Upper lobe of right lung (tissue), 1 donor: Measurements from ENCODE around the gene RPL37A. TPM values are rescaled to one million over a fixed set of nuclear protein-coding genes. Genes with fewer than 3 reads are reported as not detected.

Experiments
- ATAC-seq: fragments of 200-7000 bp; cut with Tn5 transposase; one replicate; pipeline ENCODE4 v1.9.1; 2020; ENCODE audit warnings: mild to moderate bottlenecking, moderate library complexity
- DNase-seq: peaks from one replicate; pipeline ENCODE4 v3.0.0-alpha.2; 2020
- H3K27ac ChIP-seq: fragments of 200-600 bp; one replicate; pipeline ENCODE4 v1.8.0; 2022
- H3K27me3 ChIP-seq: fragments of 200-600 bp; one replicate; pipeline ENCODE4 v1.8.0; 2022; ENCODE audit warnings: mild to moderate bottlenecking
- H3K36me3 ChIP-seq: fragments of 200-600 bp; one replicate; pipeline ENCODE4 v1.8.0; 2022
- H3K4me1 ChIP-seq: fragments of 200-600 bp; one replicate; pipeline ENCODE4 v1.8.0; 2022
- H3K4me3 ChIP-seq: fragments of 200-600 bp; one replicate; pipeline ENCODE4 v1.8.0; 2022; ENCODE audit warnings: mild to moderate bottlenecking
- H3K9me3 ChIP-seq: fragments of 200-600 bp; one replicate; pipeline ENCODE4 v1.8.0; 2022
- intact Hi-C: fragments of 100-400 bp; cut with DNase I; formaldehyde crosslinking; loops from one replicate; pipeline ENCODE4 v1.11.0; 2022
- total RNA-seq: library from RNA; stranded (reverse); fragmentation: NEBNext Ultra II Directional; extraction: Animal tissue kit (Norgen Biotek cat#: 25700); gene quantifications from one replicate; pipeline ENCODE4 v1.2.1, GENCODE V29; 2021
- TF ChIP-seq, protein P1 (sequence below): fragments of 200-600 bp; IDR thresholded peaks from one replicate; pipeline ENCODE4 v1.8.0; 2022; ENCODE audit warnings: antibody characterized with exemption
- donor health status: DM: no; HTN: yes; CAD: no; lungs with severe emphysema.

Gene RPL37A
- total RNA-seq, 1 donor from 2014 or later: 1,932 TPM

DNA sequence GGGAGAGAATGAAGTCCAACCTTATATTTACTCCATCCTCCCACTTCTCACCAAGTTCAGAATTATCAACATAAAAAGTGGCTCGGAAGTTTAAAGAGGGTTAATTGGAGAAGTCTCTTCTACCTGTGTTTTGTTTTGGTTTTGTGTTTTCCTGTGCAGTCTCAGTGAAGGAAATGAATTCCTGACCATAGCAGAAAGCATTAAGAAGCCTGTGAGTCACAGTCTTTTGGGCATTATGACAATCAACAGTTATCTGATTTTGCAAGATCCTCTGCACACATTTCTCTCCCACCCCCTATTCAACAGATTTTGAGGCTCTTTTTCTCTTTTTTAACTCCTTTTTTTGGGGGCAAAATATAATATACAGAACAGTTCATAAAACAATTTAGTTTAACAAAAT, 8.6 kb upstream of the RPL37A start:
- intact Hi-C loops: no loop called here
- no peak for ATAC-seq
- Histone ChIP-seq H3K9me3 (no peaks in the 10 kb centered on the region), H3K4me3 (no peak overlapping the region), H3K36me3 (no peaks in the 10 kb centered on the region), H3K27ac (no peak overlapping the region), H3K27me3 (no peaks in the 10 kb centered on the region), H3K4me1 (peaks cover 7% of the 10 kb centered on the region)
- TF ChIP-seq, protein P1, sequence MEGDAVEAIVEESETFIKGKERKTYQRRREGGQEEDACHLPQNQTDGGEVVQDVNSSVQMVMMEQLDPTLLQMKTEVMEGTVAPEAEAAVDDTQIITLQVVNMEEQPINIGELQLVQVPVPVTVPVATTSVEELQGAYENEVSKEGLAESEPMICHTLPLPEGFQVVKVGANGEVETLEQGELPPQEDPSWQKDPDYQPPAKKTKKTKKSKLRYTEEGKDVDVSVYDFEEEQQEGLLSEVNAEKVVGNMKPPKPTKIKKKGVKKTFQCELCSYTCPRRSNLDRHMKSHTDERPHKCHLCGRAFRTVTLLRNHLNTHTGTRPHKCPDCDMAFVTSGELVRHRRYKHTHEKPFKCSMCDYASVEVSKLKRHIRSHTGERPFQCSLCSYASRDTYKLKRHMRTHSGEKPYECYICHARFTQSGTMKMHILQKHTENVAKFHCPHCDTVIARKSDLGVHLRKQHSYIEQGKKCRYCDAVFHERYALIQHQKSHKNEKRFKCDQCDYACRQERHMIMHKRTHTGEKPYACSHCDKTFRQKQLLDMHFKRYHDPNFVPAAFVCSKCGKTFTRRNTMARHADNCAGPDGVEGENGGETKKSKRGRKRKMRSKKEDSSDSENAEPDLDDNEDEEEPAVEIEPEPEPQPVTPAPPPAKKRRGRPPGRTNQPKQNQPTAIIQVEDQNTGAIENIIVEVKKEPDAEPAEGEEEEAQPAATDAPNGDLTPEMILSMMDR: no peak
- no peak for DNase-seq

DNA sequence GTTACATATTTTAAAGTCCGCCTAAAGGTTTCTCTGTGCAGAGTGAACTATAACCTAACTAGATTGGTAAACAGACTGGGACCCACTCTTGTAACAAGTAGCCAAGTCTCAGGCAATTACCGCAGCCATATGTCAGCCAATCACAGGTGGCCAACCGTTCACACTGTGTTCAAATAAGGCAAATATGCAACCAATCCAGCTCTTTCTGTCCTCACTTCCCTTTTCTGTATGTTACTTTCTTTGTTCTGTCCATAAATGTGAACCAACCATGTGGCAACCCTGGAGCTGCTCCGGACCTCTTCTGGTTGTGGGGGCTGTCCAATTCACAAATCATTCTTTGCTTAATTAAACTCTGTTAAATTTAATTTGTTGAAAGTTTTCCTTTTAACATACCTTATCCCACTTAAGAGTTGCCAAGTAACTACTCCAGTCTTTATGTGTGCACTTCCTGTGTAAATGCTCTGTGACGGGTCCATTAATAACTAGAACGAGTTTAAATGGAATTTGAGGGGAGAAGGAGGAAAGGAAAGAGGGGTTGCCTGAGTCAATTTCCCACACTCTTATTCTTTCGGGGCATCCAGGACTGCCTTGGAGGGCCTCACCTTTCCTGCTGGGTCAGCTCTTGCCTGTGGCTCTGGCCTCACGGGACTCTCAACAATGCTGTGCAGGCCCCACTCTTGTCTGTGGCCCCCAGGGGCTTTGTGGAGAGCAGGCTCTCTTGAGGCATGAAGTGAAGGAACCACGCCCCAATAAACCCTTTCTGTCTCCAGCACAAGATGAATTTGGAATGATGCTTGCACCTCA, 6.6 kb upstream of the RPL37A start:
- H3K9me3 ChIP-seq: no peaks in the 10 kb centered on the region
- no peaks in the 10 kb centered on the region for H3K27me3 ChIP-seq
- no peak overlapping the region for H3K27ac ChIP-seq
- intact Hi-C loops: no loop called here
- DNase-seq (no peak), ATAC-seq (peak; percentile 62)
- H3K36me3 ChIP-seq: no peaks in the 10 kb centered on the region
- H3K4me1 ChIP-seq: peaks cover 7% of the 10 kb centered on the region
- H3K4me3 ChIP-seq: no peak overlapping the region
- TF ChIP-seq, protein P1: no peak

DNA sequence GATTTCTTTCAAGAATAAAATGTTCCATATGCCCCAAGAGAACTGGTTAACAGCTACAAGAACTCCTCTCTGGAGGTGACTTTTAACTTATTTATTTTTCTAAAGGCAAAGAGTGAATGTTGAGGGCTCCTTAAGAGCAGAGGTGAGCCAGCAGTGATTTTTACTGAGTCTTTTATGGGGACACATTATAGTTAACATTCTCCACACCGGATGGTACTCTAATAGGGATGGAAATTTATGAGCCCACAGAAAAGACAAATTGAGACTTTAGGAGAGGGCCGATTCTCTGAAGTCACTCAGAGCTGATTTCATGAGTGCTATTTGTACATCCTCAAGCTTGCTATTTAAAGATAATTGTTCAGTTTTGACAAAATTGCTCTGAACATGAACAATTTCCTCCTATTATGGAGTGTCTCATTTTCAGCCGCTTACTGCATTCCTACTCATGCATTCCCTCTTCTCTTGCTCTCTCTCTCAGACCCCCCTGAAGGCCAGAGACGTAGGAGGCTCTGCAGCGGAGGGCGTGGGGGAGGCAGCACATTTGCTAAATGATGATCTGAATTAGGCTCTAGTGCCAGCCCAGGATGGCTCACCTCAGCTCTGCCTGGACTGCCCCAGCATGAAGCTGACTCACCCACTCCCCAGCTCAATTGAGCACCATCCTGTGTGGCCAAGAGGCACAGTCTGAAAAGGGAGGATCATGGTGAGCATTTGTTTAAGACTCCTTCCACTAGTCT, 5.9 kb upstream of the RPL37A start:
- intact Hi-C loops: no loop called here
- ATAC-seq (no peak), DNase-seq (no peak)
- Histone ChIP-seq H3K27me3 (no peaks in the 10 kb centered on the region), H3K36me3 (no peaks in the 10 kb centered on the region), H3K27ac (no peak overlapping the region), H3K9me3 (no peaks in the 10 kb centered on the region), H3K4me1 (peaks cover 7% of the 10 kb centered on the region), H3K4me3 (no peak overlapping the region)
- TF ChIP-seq, protein P1: no peak

DNA sequence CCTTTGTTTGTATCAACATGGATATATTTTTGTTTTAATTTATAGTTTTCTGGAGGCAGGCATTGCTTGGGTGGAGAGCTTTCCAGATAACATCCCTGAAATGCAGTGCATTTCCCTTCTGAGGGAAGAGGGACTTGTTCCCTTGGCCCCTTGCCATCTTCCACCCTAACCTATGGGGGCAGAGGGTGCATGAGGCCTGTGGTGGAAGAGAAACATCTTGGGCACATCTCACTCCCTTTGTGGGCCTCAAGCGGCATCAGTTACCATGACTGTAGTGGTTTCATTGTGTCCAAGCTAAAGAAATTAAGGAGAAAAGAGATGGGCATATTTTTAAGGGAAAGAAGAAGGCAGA, 5.3 kb upstream of the RPL37A start:
- no peaks in the 10 kb centered on the region for H3K9me3 ChIP-seq
- H3K27me3 ChIP-seq: no peaks in the 10 kb centered on the region
- H3K36me3 ChIP-seq: no peaks in the 10 kb centered on the region
- no peak overlapping the region for H3K27ac ChIP-seq
- no peak overlapping the region for H3K4me3 ChIP-seq
- TF ChIP-seq, protein P1: no peak
- no peak for ATAC-seq
- intact Hi-C loops: no loop called here
- no peak for DNase-seq
- peaks cover 7% of the 10 kb centered on the region for H3K4me1 ChIP-seq

DNA sequence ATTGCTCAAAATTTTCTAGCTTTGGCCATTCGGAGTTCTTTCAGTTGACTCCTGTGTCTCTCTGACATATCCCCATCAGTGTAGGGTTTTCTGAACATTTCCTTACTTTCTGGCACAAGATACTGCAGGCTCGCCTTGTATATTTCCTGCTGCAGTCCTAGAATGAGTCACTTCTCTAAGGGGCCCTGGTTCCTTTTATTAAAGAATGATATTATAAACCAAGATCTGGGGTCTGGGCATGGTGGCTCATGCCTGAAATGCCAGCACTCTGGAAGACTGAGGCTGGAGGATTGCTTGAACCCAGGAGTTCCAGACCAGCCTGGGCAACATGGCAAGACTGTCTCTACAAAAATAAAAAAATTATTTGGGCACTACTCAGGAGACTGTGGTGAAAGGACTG, 3.0 kb upstream of the RPL37A start:
- intact Hi-C loops: no loop called here
- peaks cover 10% of the 10 kb centered on the region for H3K36me3 ChIP-seq

More for the DNA sequence above, 3.0 kb upstream of the RPL37A start:
- Histone ChIP-seq H3K9me3 (no peaks in the 10 kb centered on the region), H3K4me3 (no peak overlapping the region), H3K27me3 (no peaks in the 10 kb centered on the region), H3K4me1 (peaks cover 19% of the 10 kb centered on the region), H3K27ac (no peak overlapping the region)
- DNase-seq: no peak
- TF ChIP-seq, protein P1: no peak
- ATAC-seq: no peak
